DMS79 treated with DMSO at 0.1 percent for 48 hours (cell line): ENCODE results near the gene LITAF.
"Not testable (repeated sequence)": the region's sequence is repeated elsewhere in the genome, so short reads cannot be mapped to it uniquely, and the experiment has no call there.

Source experiments
- DNase-seq: peaks from one replicate; lab custom pipeline; 2025; lab: John Stamatoyannopoulos, UW

Gene LITAF

DNA sequence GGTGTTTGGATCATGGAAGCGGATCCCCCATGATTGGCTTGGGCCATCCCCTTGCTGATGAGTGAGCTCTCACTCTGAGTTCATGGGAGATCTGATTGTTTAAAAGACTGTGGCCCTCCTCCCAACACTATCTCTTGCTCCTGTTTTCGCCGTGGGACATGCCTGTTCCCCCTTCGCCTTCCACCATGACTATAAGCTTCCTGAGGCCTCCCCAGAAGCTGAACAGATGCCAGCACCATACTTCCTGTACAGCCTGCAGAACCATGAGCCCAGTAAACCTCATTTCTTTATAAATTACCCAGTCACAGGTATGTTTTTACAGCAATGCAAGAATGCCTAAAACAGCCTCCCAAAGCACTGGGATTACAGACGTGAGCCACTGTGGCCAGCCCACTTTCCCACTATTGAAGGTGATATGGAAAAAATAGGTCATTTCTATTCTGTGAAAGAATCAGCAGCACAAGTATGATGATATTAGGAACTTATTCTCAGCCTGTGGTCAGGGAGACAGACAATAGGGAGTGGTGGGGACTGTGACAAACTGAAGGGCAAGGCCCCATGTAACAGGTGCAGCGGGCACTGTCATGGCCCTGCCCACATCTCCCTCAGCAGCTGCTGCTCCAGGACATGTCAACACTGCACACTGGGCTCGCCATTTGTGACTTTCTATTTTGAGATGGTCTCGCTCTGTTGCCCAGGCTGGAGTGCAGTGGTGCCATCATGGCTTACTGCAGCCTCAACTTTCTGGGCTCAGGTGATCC is 33.7 kb upstream of the LITAF start:
- DNase-seq = no peak

DNA sequence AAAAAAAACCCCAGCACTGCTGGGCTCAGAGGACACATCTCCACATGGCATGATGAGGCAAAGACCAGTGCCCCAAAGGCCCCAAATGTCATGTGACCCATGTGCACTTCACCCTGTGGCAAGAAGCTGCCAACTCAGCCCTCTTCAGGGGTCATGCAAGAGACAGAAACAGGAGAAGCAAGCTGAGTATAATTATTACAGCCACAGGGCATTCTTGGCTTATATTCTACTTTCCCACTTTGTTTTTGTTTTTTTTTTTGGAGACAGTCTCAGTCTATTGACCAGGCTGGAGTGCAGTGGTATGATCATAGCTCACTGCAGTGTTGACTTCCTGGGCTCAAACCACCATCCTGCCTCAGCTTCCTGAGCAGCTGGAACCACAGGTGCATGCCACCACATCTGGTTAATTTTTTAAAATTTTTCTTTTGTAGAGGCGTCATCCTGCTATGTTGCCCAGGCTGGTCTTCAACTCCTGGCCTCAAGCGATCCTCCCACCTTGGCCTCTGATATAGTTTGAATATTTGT is 32.7 kb upstream of the LITAF start:
- peak; percentile 48 for DNase-seq

DNA sequence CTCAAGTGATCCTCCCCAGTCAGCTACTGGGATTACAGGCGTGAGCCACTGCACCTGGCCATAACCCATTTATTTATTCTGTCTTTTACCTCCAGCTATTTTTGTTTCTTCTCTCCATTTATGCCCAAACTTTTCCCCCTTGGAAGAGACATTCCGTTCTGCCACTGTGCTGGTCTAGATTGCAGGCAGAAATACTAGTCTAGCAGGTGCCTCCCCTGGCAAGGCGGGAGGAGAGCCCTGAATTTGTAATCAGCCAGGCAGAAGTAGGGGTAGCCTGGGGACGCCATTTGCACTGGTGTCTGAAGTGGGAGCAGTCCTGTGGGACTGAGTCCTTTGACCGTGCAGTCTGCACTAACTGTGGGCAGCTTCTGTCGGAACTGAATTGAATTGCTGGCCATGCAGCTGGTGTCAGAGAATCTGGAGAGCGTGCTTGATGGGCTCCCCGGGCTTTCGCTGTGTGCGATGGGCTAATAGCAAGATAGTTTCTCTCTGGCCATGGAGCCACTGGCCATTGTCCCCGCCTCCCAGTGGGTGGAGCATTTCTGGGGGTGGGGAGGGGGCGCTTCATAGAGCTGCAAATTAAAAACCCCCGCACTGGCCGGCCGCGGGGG is 31.5 kb upstream of the LITAF start:
- no peak for DNase-seq

DNA sequence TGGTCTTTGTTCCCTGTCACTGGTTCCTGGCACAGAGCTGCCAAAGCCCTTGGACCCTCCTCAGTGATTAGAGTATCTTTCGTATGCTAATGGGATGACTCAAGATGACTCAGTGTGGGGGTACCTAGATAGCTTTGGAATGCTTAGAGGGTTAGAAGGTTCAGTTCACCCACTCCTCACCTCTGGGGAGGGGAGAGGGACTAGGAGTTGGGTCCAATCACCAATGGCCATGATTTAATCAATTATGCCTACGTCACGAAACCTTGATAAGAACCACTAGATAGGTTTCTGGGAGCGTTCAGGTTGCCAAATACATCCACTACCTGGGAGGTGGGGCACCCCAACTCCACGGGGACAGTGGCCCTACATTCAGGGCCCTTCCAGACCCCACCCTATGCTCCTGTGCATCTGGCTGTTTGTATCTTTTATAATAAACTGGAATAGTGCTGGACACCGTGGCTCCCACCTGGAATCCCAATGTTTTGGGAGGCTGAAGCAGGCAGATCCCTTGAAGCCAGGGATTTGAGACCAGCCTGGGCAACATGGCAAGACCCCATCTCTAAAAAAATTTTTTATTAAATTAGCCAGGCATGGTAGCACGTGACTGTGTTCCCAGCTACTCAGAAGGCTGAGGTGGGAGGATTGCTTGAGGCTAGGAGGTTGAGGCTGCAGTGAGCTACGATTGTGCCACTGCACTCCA is 29.2 kb upstream of the LITAF start:
- no peak for DNase-seq

DNA sequence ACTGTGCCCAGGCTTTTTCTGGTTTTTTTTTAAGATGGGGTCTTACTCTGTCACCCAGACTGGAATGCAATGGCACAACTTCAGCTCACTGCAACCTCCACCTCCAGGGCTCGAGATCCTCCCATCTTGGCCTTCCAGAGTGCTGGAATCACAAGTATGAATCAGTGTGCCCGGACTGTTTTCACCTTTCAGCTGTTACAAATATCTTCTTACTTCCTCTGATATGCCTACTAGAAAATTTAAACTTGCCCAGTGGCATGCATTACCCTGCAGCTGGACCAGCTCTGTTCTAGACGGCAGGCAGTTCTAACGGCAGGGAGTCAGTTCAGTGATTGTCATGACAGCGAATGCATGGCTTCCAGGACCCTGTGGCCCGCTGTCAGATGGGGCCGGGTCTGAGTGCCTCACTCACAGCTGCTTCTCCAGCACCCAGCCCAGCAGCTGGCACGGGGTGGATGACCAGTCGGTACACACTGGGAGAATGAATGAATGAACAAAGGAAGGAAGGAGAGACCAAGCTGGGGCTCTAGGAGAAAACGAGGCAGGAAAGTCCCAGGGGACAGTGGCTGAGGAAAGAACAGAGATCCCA is 28.0 kb upstream of the LITAF start:
- DNase-seq = no peak

DNA sequence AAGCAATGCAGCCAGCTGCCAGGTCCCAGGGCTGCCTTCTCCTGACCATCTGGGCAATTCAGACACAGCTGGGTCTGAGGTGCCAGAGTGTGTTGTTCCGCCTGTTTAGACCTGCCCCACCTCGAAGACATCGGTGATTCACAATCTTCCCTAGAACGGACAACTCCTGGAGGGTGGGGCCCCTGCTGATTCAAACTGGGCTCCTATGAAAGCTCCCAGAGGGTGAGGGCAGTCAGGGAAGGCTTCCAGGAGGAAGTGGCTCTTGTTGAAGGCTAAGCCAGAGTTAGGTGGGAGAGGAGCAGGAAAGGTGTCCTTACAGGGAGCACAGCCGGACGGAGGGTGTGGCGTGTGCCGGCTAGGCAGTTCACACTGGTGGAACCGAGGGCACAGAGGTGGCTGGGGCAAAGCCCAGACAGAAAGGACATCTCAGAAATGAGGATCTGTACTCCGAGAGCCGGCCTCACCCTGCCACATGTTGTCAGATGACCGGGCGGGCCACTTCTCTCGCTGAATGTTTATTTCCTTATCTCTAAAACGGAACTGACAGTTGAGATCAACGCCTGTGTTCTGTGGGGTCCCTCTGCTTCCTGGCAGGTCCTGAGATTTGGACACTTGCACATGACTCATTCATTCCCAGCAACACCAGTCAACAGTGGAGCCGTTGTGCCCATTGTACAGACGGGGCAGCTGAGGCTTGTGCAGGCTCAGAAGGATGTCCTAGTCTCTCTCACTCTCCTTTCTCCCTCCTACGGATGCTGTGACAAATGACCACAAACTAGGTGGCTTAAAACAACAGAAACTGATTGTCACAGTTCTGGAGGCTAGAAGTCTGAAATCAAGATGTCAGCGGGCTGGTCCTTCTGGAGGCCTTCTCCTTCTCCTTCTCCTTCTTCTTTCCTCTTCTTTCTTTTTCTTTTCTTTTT is 26.9 kb upstream of the LITAF start:
- no peak for DNase-seq

DNA sequence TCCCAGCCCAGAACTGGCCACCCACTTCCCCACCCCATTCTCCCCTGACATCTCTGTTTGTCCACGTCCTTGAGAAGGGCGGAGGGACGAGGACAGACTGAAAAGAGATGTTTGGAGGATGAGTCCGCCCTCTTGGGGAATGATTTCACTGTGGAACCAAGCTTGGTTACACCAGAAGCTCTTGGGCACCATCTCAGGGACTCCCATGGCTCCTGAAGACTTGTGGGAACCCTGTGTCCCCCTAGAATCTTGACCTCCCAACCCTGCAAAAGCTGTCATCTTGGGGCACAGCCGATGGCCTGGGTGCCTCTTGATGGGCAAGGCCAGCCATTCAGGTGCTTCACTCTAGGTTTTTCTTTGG is 25.9 kb upstream of the LITAF start:
- DNase-seq = no peak

DNA sequence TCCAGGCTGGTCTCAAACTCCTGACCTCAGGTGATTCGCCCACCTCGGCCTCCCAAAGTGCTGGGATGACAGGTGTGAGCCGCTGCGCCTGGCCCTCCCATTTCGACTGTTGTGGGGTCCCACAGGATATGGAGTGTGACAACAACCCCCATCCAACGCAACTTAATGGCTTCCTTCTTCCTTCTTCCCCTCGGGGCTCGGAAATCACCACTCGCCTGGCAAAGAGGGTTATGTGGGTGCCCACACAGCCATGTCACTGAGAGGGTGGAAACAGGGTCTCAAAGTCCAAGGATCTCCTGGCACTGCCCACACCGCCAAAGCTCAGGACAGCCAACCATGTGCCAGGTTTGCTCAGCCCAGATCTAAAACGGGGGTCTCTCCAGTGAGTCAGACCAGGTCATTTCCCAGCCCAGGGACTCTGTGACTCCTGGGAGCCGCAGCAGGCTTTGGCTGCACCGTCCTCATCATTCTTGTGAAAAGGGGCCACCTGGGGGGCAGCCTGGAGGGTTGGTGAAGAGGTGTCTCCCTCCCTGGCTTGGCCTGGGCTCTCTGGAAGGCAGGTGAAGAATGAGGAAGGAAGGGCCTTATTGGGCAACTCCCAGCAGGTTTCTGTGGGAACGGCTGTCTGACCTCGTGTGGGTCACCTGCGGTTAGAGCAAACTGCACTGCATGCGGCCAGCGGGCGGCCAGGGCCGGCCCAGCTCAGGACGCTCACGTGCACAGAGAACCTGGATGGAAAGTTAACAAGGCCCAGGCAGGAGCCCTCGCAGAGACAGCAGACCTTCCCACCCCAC is 25.3 kb upstream of the LITAF start:
- DNase-seq = no peak

DNA sequence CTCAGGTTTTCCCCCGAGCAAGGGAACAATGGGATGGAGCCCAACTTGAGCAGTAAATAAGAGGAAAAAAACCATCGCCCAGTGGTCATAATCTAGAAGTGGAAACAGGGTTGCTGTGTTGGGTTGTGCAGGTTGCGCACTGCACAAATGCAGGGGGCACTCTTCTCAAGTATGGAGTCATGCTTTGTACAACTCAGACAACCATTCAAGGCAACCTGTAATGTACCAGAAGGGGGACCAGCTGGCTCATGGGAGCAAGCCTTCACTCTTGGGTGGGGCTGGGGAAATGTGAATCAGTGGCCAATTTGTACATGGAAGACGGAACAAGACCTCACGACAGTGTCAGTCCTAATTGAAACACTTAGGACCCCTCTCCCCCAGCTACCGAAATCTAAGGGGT is 23.9 kb upstream of the LITAF start:
- DNase-seq = no peak

DNA sequence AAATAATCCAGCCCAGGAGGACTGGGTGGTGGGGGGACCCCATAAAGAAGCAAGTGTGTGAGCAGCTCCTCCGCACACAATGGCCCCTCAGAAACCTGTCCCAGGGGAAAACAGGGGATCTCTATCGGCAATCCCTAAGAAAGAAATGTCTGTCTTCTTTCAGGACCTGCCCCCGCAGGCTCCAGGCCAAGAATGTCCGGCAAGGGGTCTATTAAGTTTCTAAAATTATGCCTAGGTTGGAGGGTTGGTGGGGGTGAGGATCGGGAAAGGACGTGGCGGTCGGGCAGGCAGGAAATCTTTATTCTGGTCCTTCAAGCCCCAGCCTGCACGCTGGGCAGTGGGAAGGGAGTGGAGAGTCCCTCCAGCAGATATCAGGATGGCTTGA is 23.4 kb upstream of the LITAF start:
- no peak for DNase-seq

DNA sequence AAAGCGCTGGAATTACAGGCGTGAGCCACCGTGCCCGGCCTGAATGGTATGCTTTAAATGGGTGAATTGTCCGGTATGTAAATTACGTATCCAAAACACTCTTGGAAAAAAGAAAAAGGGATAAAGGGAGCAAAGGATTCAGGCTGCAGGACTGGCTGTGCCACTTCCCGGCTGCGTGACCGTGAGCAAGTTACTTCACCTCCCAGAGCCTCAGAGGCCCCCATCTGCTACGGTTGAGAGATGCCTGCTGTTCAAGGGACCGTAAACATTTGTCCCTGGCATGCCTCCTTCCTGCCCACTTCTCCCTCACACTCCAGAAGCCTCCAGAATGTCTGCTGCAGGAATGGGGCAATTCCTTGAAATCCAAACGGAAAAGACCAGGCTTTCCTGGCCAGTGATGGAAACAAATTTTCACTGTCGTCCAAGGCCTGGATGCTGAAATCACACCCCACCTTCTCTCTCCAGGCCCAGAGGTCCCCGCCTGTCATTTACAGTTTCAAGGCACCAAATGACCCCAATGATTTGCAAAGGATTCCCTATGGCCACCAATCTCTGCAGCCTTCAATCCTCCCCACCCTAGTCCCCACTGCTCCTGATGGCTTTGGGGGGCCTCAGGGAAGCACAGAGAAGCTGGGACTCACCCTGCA is 22.9 kb upstream of the LITAF start:
- DNase-seq = peak; percentile 53

DNA sequence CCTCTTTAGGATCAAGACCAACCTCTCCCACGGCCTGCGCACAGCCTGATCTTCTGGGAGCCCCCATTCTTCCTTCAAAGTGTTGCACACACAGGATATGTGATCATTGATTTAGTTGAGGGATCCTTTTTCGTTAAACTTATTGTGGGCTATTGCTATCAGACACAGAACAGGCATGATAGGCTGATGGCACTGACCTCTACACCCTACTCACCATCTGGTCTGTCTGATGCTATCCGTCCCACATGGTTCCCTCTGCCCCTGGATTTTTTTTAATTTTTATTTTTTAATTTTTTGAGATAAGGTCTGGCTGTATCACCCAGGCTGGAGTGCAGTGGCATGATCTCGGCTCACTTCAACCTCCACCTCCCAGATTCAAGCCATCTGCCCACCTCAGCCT is 19.2 kb upstream of the LITAF start:
- DNase-seq = no peak

DNA sequence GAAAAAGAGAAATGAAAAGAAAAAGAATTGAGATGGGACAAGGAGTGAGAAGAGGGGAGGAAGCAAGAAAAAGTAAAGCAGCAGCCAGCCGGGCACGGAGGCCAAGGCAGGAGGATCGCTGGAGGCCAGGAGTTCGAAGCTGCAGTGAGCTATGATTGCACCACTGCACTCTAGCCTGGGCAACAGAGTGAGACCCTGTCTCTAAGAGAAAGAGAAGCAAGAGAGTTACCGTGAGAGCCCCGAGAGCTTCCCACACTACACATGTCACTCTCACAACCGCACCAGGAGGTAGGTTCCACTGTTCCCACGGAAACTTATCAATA is 18.8 kb upstream of the LITAF start:
- DNase-seq = no peak

DNA sequence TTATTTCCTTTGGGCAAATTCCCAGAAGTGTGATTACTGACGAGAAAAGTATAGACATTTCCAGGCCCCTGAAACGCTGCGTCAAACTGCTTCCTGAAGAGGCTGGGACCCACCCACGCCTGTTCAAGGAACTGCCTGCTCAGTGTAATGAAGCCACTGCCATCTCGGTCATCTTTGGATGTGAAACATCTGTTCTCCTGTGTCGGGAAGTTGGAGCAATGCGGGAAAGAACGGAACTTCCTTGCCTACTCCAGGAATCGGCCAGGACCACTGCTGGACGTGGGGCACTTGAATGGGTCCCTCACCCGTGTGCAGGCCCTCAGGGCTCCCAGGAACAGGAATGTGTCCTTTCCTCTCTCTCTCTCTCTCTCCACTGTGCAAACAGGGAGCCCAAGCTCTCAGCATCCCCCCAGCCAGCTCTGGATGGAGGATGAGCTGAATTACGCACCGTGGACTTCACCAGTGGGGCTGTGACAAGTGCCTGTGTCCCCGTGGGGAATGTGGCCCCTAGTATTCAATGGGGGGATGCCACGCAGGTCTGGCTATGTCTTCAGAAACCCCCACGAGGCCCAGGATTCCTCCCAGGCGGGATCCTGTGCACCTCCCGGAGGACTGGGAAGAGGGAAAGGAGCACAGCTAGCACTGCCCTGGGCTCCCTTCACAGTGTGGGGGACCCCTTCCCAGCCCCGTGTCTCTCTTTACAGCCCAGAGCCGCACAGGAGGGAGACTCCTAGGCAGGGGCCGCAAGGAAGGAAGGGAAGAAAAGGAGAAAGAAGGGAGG is 18.3 kb upstream of the LITAF start:
- DNase-seq = no peak

DNA sequence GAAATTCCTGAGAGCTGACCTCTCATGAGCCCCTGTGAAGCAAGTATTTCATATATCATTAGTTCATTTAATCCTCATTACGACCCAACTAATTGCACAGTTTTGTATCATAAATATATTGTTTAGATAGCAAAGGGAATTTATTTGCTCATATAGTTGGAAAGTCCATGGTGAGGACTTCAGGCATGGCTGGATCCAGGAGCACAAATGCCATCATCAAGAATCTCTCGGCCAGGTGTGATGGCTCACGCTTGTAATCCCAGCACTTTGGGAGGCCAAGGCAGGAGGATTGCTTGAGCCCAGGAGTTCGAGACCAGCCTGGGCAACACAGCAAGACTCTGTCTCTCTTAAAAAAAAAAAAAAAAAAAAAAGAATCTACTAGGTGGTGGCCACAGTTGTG is 17.6 kb upstream of the LITAF start:
- DNase-seq = not testable (repeated sequence)

DNA sequence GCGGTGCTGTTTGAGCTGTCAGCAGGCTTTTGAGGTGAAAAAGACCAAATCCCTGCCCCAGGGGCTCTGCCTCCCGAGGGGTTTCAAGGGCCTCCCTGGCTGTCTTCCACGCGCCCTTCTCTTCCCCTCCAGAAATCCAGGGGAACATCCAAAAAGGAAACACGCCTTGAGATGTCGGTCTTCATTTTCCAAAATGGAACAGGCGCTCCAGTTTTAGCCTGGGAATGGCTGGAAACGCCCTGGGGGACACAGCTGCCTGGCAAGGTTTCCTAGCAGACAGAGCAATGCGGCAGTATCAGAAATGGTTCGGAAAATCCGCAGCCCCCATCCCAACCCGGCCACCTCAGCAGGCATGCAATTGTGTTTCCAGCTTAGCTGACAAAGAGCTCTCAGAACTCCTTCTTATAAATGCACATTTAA is 16.6 kb upstream of the LITAF start:
- no peak for DNase-seq

DNA sequence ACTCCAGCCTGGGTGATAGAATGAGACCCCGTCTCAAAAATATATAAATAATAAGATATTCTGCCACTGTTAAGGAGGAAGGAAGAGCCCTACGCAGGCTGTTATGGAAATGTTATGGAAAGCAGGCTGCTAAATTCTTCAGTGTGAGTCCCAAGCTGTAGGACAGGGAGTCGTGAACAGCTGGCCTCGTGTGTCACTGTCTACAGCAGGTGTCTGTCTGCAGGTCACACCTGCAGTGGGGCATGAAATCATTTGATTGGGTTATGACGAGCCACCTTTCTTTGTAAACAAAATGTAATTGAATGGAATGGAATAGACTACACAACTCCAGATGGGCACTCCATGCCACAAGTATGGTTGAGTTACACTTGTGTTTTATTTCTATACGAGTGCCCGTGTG is 15.6 kb upstream of the LITAF start:
- DNase-seq = peak; percentile 75

DNA sequence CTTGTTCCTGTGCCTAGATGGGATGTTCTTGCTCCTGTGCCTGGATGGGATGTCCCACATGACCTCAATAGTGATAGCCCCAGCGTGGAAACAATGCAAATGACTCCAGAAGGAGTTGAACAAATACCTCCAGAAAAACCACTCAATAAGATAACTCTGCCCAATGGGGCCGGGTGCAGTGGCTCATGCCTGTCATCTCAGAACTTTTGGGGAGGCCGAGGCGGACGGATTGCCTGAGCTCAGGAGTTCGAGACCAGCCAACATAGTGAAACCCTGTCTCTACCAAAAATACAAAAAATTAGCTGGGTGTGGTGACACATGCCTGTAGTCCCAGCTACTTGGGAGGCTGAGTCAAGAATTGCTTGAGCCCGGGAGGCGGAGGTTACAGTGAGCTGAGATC is 15.2 kb upstream of the LITAF start:
- no peak for DNase-seq

DNA sequence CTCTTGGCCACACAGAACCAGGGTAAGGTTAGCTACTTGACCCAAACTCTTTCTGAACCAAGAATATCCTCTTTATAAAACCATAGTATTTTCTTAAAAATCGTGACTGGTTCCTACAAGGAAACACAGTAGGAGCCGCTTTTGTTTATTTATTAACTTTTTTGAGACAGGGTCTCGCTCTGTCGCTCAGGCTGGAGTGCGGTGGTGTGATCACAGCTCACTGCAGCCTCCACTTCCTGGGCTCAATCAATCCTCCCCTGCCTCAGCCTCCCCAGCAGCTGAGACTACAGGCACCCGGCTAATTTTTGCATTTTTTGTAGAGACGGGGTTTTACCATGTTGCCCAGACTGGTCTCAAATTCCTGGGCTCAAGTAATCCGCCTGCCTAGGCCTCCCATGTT is 14.7 kb upstream of the LITAF start:
- no peak for DNase-seq

DNA sequence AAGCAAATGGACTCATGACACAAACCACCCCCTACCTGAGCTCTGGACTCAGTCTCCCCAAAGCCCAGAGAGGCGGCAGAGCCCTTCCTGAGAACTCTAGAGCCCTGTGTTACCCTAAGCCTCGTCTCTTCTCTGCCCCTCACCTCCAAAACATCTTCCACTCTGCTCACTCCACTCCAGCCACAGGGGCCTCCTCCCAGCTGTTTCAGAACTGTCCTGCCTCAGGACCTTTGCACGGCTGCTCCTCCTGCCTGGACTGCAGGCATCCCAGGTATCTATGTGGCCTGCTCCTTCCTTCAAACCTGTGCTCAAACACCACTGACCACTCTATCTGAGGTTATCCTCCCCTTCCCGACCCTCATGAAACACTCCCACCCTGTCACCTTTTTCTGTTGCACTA is 12.9 kb upstream of the LITAF start:
- DNase-seq = no peak
